Astrocyte of the spinal cord (primary cell): ENCODE measurements around the gene DOCK2.

Experiments used
- DNase-seq: peaks from one replicate; pipeline ENCODE4 v3.0.0; 2011; ENCODE audit warnings: low read depth, low spot score
- H3K4me3 ChIP-seq: 2 replicates; pipeline ENCODE4 v1.5.1; 2011; ENCODE audit warnings: low read depth, mild to moderate bottlenecking, low read length, moderate library complexity
- CTCF ChIP-seq: IDR thresholded peaks from 2 replicates; pipeline ENCODE4 v1.5.1; 2012; ENCODE audit warnings: low read depth, mild to moderate bottlenecking, low read length, inconsistent platforms
- in situ Hi-C: cut with HindIII; loops from 2 replicates; pipeline ENCODE4 v1.10.0; 2017; ENCODE audit warnings: low sequenced_read_pairs

The DOCK2 gene

GRCh38 chr5:170006021-170006420 lies 368.9 kb downstream of the DOCK2 start:
- TF ChIP-seq CTCF = no peak
- no peak for DNase-seq
- no peak overlapping the region for H3K4me3 ChIP-seq
- in situ Hi-C loops = no loop called here

- no peak for DNase-seq
- no peak for TF ChIP-seq CTCF
- in situ Hi-C loops = no loop called here
- no peak overlapping the region for H3K4me3 ChIP-seq
These were observed 371.3 kb downstream of the DOCK2 start for GRCh38 chr5:170008376-170008775.

- H3K4me3 ChIP-seq = no peak overlapping the region
- in situ Hi-C loops = no loop called here
- no peak for TF ChIP-seq CTCF
- no peak for DNase-seq
These were observed 373.5 kb downstream of the DOCK2 start for GRCh38 chr5:170010595-170010994.

GRCh38 chr5:170011751-170012150 lies 374.7 kb downstream of the DOCK2 start:
- no peak overlapping the region for H3K4me3 ChIP-seq
- no peak for DNase-seq
- no peak for TF ChIP-seq CTCF
- in situ Hi-C loops = no loop called here

- DNase-seq = no peak
- TF ChIP-seq CTCF = no peak
- in situ Hi-C loops = no loop called here
- no peak overlapping the region for H3K4me3 ChIP-seq
These were observed 375.5 kb downstream of the DOCK2 start for GRCh38 chr5:170012622-170013021.

- no peak for TF ChIP-seq CTCF
- no peak for DNase-seq
- no peak overlapping the region for H3K4me3 ChIP-seq
- in situ Hi-C loops = no loop called here
These were observed 383.3 kb downstream of the DOCK2 start for GRCh38 chr5:170020423-170020822.

GRCh38 chr5:170021506-170021905 lies 384.4 kb downstream of the DOCK2 start:
- no peak for DNase-seq
- in situ Hi-C loops = no loop called here

More at GRCh38 chr5:170021506-170021905, 384.4 kb downstream of the DOCK2 start:
- no peak for TF ChIP-seq CTCF
- H3K4me3 ChIP-seq = no peak overlapping the region
